Vagina (tissue), 2 donors: ENCODE measurements around the gene SOD3. TPM values are rescaled to one million over a fixed set of nuclear protein-coding genes. Genes with fewer than 3 reads are reported as not detected.

ENCODE experiments used
- DNase-seq, 2 donors: peaks; one replicate each; pipeline ENCODE4 v3.0.0-alpha.2; 2017; ENCODE audit errors: extremely low spot score in 2 of 2
- H3K27ac ChIP-seq: fragments of 200-600 bp; sonication (generic); one replicate; pipeline ENCODE4 v1.5.1; 2019
- H3K27me3 ChIP-seq: fragments of 200-600 bp; sonication (generic); one replicate; pipeline ENCODE4 v1.5.1; 2019
- H3K36me3 ChIP-seq, 2 donors: fragments of 200-600 bp; sonication (generic); one replicate each; pipeline ENCODE4 v1.5.1; 2017 to 2019
- H3K4me1 ChIP-seq: fragments of 200-600 bp; sonication (generic); one replicate; pipeline ENCODE4 v1.5.1; 2019
- H3K4me3 ChIP-seq, 2 donors: fragments of 200-600 bp; sonication (generic); 1 replicate in 1 of 2; 2 replicates in 1 of 2; pipeline ENCODE4 v1.5.1; 2016 to 2019
- H3K9me3 ChIP-seq: fragments of 200-600 bp; sonication (generic); one replicate; pipeline ENCODE4 v1.5.1; 2019
- POLR2A ChIP-seq, 2 donors: fragments of 450-650 bp; IDR thresholded peaks; one replicate each; pipeline ENCODE4 v1.6.1; 2017; ENCODE audit warnings: antibody characterized with exemption in 2 of 2, mild to moderate bottlenecking in 2 of 2, moderate library complexity in 2 of 2
- POLR2AphosphoS5 ChIP-seq, 2 donors: sonication (generic); formaldehyde crosslinking; IDR thresholded peaks; one replicate each; pipeline ENCODE4 v1.9.0; 2017; ENCODE audit warnings: antibody characterized with exemption in 2 of 2, mild to moderate bottlenecking in 2 of 2, low read depth in 1 of 2; ENCODE audit not compliant: insufficient read depth in 1 of 2
- intact Hi-C: fragments of 100-400 bp; cut with DNase I; formaldehyde crosslinking; loops from one replicate; pipeline ENCODE4 v1.15.1; 2023
- total RNA-seq: library from RNA; depleted of rRNA; stranded (reverse); fragments of >200 nt; gene quantifications from one replicate; pipeline ENCODE4 v1.2.3, GENCODE V29; 2016
- TF ChIP-seq, protein P1 (sequence below), 3 experiments: fragments of 450-650 bp in 2 of 3; fragments of 200-600 bp in 1 of 3; sonication (generic) in 1 of 3; IDR thresholded peaks; one replicate each; pipeline ENCODE4 v1.5.1; 2017 to 2019; ENCODE audit warnings: antibody characterized with exemption in 3 of 3, mild to moderate bottlenecking in 2 of 3, moderate library complexity in 2 of 3

The SOD3 gene
- total RNA-seq, 1 donor from 2014 or later: 280 TPM

DNA sequence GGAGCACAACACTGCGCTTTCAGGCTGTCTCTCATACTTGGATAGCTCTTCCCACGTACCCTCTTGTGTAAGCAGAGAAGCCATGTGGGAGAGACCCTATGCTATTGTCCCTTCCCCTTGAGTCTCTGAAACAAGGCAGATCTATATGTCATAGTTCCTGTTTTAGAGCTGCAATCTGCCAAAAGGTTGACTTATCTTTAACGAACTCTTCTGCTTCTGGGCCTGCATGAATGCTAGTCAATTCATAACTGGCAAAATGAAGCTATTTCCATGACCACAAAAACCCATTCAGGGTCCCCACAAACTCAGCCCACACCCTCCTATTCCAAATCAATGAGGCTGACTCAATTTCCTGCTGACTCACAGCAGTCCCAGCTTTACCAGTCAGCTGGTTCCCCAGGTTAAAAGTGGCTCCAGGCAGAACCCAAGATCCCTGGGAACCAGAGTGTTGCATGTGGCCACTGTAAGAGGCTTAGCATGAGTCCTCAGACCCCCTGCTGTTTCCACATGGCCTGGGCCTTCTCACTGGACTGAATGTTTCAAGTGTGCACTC lies 25.3 kb upstream of the SOD3 start:
- intact Hi-C loops: no loop called here
- Histone ChIP-seq H3K9me3 (no peaks in the 10 kb centered on the region), H3K4me3 (no peak overlapping the region), H3K27ac (peak overlapping the region; percentile 29), H3K4me1 (peaks cover 24% of the 10 kb centered on the region), H3K27me3 (no peaks in the 10 kb centered on the region), H3K36me3 (no peaks in the 10 kb centered on the region)
- TF ChIP-seq, protein P1, sequence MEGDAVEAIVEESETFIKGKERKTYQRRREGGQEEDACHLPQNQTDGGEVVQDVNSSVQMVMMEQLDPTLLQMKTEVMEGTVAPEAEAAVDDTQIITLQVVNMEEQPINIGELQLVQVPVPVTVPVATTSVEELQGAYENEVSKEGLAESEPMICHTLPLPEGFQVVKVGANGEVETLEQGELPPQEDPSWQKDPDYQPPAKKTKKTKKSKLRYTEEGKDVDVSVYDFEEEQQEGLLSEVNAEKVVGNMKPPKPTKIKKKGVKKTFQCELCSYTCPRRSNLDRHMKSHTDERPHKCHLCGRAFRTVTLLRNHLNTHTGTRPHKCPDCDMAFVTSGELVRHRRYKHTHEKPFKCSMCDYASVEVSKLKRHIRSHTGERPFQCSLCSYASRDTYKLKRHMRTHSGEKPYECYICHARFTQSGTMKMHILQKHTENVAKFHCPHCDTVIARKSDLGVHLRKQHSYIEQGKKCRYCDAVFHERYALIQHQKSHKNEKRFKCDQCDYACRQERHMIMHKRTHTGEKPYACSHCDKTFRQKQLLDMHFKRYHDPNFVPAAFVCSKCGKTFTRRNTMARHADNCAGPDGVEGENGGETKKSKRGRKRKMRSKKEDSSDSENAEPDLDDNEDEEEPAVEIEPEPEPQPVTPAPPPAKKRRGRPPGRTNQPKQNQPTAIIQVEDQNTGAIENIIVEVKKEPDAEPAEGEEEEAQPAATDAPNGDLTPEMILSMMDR (IDR thresholded peaks at IDR 0.05): no peak
- no peak for TF ChIP-seq POLR2A (IDR thresholded peaks at IDR 0.05)
- no peak for TF ChIP-seq POLR2AphosphoS5 (IDR thresholded peaks at IDR 0.05; ENCODE audit: insufficient read depth in 1 of 2, low read depth in 1 of 2)
- DNase-seq: no peak

DNA sequence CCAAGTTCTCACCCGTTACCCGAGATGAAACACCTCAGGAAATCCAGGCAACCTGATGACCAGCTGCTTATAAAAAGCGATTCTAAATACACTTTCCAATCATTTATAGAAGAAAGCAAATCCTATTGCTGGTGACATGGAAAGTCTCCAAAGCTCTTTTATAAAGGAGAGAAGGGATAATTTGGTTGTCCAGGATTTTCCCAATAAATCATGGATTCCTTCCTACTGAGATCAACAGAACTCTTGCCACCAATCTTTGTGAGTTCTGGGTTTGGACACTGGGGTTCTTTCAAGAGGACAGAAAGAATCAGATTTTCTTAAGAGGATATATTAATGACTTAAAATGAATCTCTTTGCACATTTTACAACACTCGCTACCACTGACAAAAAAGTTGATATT lies 24.7 kb upstream of the SOD3 start:
- Histone ChIP-seq H3K9me3 (no peaks in the 10 kb centered on the region), H3K36me3 (no peaks in the 10 kb centered on the region), H3K27me3 (no peaks in the 10 kb centered on the region), H3K4me3 (no peak overlapping the region), H3K27ac (peak overlapping the region; percentile 29), H3K4me1 (peaks cover 24% of the 10 kb centered on the region)
- intact Hi-C loops: no loop called here
- TF ChIP-seq POLR2AphosphoS5 (IDR thresholded peaks at IDR 0.05; ENCODE audit: insufficient read depth in 1 of 2, low read depth in 1 of 2): no peak
- TF ChIP-seq, protein P1 (IDR thresholded peaks at IDR 0.05): peak in 1 of 3 experiments; percentile 6
- no peak for DNase-seq

DNA sequence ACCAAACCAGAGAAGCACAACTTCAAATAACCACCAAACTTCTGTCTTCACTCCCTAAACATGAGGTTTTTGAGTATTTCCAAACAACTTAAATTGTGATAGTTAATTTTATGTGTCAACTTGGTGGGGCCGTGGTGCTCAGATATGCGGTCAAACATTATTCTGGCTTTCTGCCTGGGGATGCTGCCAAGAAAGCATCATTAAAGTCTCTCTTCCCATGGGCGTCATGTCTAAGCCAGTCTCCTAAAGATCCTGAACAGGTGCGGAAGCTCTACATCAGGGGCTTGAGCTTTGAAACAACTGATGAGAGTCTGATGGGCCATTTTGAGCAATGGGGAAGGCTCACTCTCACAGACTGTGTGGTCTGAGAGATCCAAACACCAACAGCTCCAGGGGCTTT lies 24.1 kb upstream of the SOD3 start:
- intact Hi-C loops: no loop called here
- DNase-seq: no peak
- TF ChIP-seq POLR2A (IDR thresholded peaks at IDR 0.05) (no peak), POLR2AphosphoS5 (IDR thresholded peaks at IDR 0.05; ENCODE audit: insufficient read depth in 1 of 2, low read depth in 1 of 2) (no peak)
- TF ChIP-seq, protein P1 (IDR thresholded peaks at IDR 0.05): no peak
- Histone ChIP-seq H3K9me3 (no peaks in the 10 kb centered on the region), H3K4me1 (peaks cover 24% of the 10 kb centered on the region), H3K4me3 (no peak overlapping the region), H3K27me3 (no peaks in the 10 kb centered on the region), H3K36me3 (no peaks in the 10 kb centered on the region), H3K27ac (no peak overlapping the region)

DNA sequence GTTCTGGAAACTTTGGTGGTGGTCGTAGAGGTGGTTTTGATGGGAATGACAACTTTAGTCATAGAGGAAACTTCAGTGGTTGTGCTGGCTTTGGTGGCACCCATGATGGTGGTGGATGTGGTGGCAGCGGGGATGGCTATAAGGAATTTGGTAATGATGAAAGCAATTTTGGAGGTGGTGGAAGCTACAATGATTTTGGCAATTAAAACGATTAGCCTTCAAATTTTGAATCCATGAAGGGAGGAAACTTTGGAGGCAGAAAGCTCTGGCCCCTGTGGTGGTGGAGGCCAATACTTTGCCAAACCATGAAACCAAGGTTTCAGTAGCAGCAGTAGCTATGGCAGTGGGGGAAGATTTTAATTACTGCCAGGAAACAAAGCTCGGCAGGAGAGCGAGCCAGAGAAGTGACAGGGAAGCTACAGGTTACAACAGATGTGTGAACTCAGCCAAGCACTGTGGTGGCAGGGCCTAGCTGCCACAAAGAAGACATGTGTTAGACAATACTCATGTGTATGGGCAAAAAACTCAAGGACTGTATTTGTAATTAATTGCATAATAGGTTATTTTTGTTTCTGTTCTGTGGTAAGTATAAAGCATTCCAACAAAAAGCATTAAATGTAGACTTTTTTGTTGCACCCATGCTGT lies 23.2 kb upstream of the SOD3 start:
- H3K9me3 ChIP-seq: no peaks in the 10 kb centered on the region

DNA sequence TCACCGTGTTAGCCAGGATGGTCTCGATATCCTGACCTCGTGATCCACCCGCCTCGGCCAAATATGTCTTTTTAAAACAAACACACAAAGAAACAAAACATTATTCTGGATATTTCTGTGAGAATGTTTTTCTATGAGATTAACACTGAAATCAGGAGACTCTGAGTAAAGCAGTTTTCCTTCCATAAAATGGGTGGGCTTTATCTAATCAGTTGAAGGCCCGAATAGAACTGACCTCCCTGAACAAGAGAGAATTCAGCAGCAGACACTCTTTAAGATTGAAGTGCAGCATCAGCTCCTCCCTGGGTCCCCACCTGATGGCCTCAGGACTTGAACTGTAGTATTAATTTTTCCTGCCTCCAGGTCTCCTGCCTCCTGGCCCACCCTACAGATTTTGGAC lies 22.4 kb upstream of the SOD3 start:
- Histone ChIP-seq H3K27me3 (no peaks in the 10 kb centered on the region), H3K27ac (no peak overlapping the region), H3K36me3 (no peaks in the 10 kb centered on the region), H3K4me1 (peaks cover 30% of the 10 kb centered on the region), H3K4me3 (no peak overlapping the region), H3K9me3 (no peaks in the 10 kb centered on the region)
- no peak for DNase-seq
- no peak for TF ChIP-seq POLR2A (IDR thresholded peaks at IDR 0.05)
- no peak for TF ChIP-seq POLR2AphosphoS5 (IDR thresholded peaks at IDR 0.05; ENCODE audit: insufficient read depth in 1 of 2, low read depth in 1 of 2)
- TF ChIP-seq, protein P1 (IDR thresholded peaks at IDR 0.05): no peak
- intact Hi-C loops: no loop called here

More for the DNA sequence above, 23.2 kb upstream of the SOD3 start:
- H3K36me3 ChIP-seq: no peaks in the 10 kb centered on the region
- DNase-seq: no peak
- H3K27ac ChIP-seq: no peak overlapping the region
- intact Hi-C loops: no loop called here
- H3K4me1 ChIP-seq: peaks cover 24% of the 10 kb centered on the region
- no peak overlapping the region for H3K4me3 ChIP-seq
- H3K27me3 ChIP-seq: no peaks in the 10 kb centered on the region
- TF ChIP-seq POLR2AphosphoS5 (IDR thresholded peaks at IDR 0.05; ENCODE audit: insufficient read depth in 1 of 2, low read depth in 1 of 2): no peak
- TF ChIP-seq, protein P1 (IDR thresholded peaks at IDR 0.05): no peak
- TF ChIP-seq POLR2A (IDR thresholded peaks at IDR 0.05): no peak
